HL-60 (cell line): ENCODE data around the gene DLG1.

Source experiments
- GABPA ChIP-seq: IDR thresholded peaks from 2 replicates; pipeline ENCODE4 v1.6.1; 2012; ENCODE audit warnings: low read depth
- POLR2AphosphoS5 ChIP-seq: IDR thresholded peaks from 2 replicates; pipeline ENCODE4 v1.6.1; 2012; ENCODE audit warnings: low read depth
- SPI1 ChIP-seq: IDR thresholded peaks from 2 replicates; pipeline ENCODE4 v1.6.1; 2012; ENCODE audit warnings: low read depth, mild to moderate bottlenecking, borderline replicate concordance
- TF ChIP-seq, protein P1 (sequence below): IDR thresholded peaks from one replicate; pipeline ENCODE4 v1.5.1; 2011; ENCODE audit warnings: low read length, control low read depth, inconsistent platforms; ENCODE audit not compliant: insufficient read depth
- TF ChIP-seq, protein P2 (sequence below): IDR thresholded peaks from 2 replicates; pipeline ENCODE4 v1.6.1; 2012; ENCODE audit warnings: low read depth; ENCODE audit not compliant: insufficient replicate concordance

DNA sequence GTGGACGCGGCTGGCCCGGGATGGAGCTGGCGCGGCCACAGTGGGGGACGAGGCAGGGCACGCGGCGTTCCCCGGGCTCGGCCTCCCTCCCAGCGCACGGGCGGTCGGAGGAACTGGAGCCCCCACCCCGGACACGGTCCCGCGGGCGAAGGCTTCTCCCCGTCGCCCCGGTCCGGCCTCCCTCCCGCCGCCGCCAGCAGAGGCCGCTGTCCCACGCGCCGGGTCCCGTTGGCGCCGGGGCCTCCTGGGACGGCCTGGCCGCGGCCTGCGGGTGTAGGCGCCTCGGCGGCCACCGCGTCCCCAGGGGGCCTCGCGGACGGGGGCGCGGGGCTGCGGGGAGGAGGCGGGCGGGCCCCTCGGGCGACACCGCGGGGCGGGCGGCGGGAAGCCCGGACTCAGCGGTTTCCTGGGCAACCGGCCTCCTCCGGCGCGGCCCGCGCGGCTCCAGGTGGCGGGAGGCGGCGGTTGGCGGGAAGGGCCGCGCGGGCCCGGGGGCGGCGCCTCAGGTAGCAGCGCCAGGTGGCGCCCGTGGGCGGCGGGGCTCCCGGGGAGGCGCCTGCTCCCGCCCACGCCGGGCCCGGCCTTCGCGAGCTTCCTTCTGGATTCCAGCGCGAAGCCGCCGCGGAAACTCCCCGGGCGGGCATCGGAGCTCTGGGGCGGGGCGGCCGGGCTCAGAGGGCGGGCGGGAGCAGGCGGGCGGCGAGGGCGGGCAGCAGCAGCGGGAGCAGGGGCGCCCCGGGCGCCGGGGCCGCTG, 295.5 kb downstream of the DLG1 start:
- TF ChIP-seq, protein P1, sequence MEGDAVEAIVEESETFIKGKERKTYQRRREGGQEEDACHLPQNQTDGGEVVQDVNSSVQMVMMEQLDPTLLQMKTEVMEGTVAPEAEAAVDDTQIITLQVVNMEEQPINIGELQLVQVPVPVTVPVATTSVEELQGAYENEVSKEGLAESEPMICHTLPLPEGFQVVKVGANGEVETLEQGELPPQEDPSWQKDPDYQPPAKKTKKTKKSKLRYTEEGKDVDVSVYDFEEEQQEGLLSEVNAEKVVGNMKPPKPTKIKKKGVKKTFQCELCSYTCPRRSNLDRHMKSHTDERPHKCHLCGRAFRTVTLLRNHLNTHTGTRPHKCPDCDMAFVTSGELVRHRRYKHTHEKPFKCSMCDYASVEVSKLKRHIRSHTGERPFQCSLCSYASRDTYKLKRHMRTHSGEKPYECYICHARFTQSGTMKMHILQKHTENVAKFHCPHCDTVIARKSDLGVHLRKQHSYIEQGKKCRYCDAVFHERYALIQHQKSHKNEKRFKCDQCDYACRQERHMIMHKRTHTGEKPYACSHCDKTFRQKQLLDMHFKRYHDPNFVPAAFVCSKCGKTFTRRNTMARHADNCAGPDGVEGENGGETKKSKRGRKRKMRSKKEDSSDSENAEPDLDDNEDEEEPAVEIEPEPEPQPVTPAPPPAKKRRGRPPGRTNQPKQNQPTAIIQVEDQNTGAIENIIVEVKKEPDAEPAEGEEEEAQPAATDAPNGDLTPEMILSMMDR = peak; percentile 12
- no peak for TF ChIP-seq GABPA
- TF ChIP-seq POLR2AphosphoS5 = 0 out of 2 replicates have a peak, but pooled peaks have one; percentile 27
- TF ChIP-seq, protein P2, sequence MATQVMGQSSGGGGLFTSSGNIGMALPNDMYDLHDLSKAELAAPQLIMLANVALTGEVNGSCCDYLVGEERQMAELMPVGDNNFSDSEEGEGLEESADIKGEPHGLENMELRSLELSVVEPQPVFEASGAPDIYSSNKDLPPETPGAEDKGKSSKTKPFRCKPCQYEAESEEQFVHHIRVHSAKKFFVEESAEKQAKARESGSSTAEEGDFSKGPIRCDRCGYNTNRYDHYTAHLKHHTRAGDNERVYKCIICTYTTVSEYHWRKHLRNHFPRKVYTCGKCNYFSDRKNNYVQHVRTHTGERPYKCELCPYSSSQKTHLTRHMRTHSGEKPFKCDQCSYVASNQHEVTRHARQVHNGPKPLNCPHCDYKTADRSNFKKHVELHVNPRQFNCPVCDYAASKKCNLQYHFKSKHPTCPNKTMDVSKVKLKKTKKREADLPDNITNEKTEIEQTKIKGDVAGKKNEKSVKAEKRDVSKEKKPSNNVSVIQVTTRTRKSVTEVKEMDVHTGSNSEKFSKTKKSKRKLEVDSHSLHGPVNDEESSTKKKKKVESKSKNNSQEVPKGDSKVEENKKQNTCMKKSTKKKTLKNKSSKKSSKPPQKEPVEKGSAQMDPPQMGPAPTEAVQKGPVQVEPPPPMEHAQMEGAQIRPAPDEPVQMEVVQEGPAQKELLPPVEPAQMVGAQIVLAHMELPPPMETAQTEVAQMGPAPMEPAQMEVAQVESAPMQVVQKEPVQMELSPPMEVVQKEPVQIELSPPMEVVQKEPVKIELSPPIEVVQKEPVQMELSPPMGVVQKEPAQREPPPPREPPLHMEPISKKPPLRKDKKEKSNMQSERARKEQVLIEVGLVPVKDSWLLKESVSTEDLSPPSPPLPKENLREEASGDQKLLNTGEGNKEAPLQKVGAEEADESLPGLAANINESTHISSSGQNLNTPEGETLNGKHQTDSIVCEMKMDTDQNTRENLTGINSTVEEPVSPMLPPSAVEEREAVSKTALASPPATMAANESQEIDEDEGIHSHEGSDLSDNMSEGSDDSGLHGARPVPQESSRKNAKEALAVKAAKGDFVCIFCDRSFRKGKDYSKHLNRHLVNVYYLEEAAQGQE = no peak
- no peak for TF ChIP-seq SPI1
